ENCODE results near the gene SLC17A8.
"Not testable (repeated sequence)": the region's sequence is repeated elsewhere in the genome, so short reads cannot be mapped to it uniquely, and the experiment has no call there.

Gene SLC17A8

GRCh38 chr12:100331871-100332270, 25.0 kb upstream of the SLC17A8 start:
- no peak for DNase-seq (ENCODE audit: low read depth)
- H3K4me3 ChIP-seq (ENCODE audit: low read length): no peak overlapping the region
- TF ChIP-seq CTCF (conservative IDR thresholded peaks at IDR 0.05; ENCODE audit: low read depth, low read length): no peak

GRCh38 chr12:100332852-100333251, 24.0 kb upstream of the SLC17A8 start:
- TF ChIP-seq CTCF (conservative IDR thresholded peaks at IDR 0.05; ENCODE audit: low read depth, low read length): no peak
- H3K4me3 ChIP-seq (ENCODE audit: low read length): no peak overlapping the region
- no peak for DNase-seq (ENCODE audit: low read depth)

- no peak for TF ChIP-seq CTCF (conservative IDR thresholded peaks at IDR 0.05; ENCODE audit: low read depth, low read length)
- no peak for DNase-seq (ENCODE audit: low read depth)
Observed at GRCh38 chr12:100337299-100337698, 19.6 kb upstream of the SLC17A8 start.

GRCh38 chr12:100337727-100338126, 19.1 kb upstream of the SLC17A8 start:
- no peak overlapping the region for H3K4me3 ChIP-seq (ENCODE audit: low read length)
- TF ChIP-seq CTCF (conservative IDR thresholded peaks at IDR 0.05; ENCODE audit: low read depth, low read length): no peak

More at GRCh38 chr12:100337299-100337698, 19.6 kb upstream of the SLC17A8 start:
- no peak overlapping the region for H3K4me3 ChIP-seq (ENCODE audit: low read length)

GRCh38 chr12:100339071-100339470, 17.8 kb upstream of the SLC17A8 start:
- no peak for DNase-seq (ENCODE audit: low read depth)
- H3K4me3 ChIP-seq (ENCODE audit: low read length): no peak overlapping the region
- no peak for TF ChIP-seq CTCF (conservative IDR thresholded peaks at IDR 0.05; ENCODE audit: low read depth, low read length)

More at GRCh38 chr12:100337727-100338126, 19.1 kb upstream of the SLC17A8 start:
- DNase-seq (ENCODE audit: low read depth): no peak

- DNase-seq (ENCODE audit: low read depth); H3K4me3 ChIP-seq (ENCODE audit: low read length): not testable (repeated sequence)
Observed at GRCh38 chr12:100342897-100343296, 14.0 kb upstream of the SLC17A8 start.

- DNase-seq (ENCODE audit: low read depth); H3K4me3 ChIP-seq (ENCODE audit: low read length): not testable (repeated sequence)
Observed at GRCh38 chr12:100344351-100344750, 12.5 kb upstream of the SLC17A8 start.

GRCh38 chr12:100345020-100345767, 11.7 kb upstream of the SLC17A8 start:
- no peak for TF ChIP-seq CTCF (conservative IDR thresholded peaks at IDR 0.05; ENCODE audit: low read depth, low read length)
- no peak for DNase-seq (ENCODE audit: low read depth)

More at GRCh38 chr12:100345020-100345767, 11.7 kb upstream of the SLC17A8 start:
- no peak overlapping the region for H3K4me3 ChIP-seq (ENCODE audit: low read length)
